Measurements from ENCODE around the gene SV2C. TPM values are rescaled to one million over a fixed set of nuclear protein-coding genes. Genes with fewer than 3 reads are reported as not detected.

SV2C gene
- total and polyA plus RNA-seq, 2 of the 13 experiments (the other 11 are each of a cell fraction or from before 2014, with no cell fraction given), result not detected

DNA sequence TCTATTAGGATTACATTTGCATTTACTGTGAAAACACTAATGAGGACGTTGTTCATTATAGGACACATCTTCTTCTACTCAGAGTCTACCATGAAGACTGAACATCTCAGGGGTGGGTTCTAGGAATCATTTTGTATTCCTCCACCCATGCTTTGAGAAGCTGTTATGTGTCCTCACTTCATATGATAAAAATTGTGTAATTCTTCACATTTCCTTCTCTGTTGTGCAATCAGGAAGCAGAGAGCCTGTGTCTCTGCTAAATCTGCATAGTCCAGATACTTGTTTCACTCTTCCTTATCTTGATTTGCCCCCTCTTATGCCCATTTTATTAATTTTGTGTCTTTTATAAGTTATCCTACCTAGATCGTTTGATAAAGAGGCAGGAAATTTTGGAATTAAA, 222.1 kb downstream of the SV2C start:
- no peak overlapping the region for H2AFZ ChIP-seq (ENCODE audit: low read length)
- peak; percentile 71 for TF ChIP-seq CEBPB (IDR thresholded peaks at IDR 0.05; ENCODE audit: borderline replicate concordance, low read depth, low read length)
- no peak for TF ChIP-seq NFE2L2 (IDR thresholded peaks at IDR 0.05; ENCODE audit: low read length)
- intact Hi-C loops (cut with micrococcal nuclease; ENCODE audit: unreplicated experiment) (no loop called here), in situ Hi-C loops (cut with HindIII; ENCODE audit: extremely low pct_ligation_motif_present, low pct_unique_long_range_greater_than_20kb) (no loop called here)
- no peaks in the 10 kb centered on the region for H3K4me1 ChIP-seq (ENCODE audit: insufficient read depth, low read length)
- H3K4me2 ChIP-seq (ENCODE audit: low read depth, low read length), result no peak overlapping the region
- POLR2A ChIA-PET, result no interaction called here
- no peaks in the 10 kb centered on the region for H4K20me1 ChIP-seq (ENCODE audit: insufficient read depth, low read length)
- H3K4me3 ChIP-seq (replicated peaks in 1 of 3; ENCODE audit: insufficient read depth in 1 of 3, low read depth in 2 of 3, low read length in 3 of 3), result no peak overlapping the region
- H3K27ac ChIP-seq (ENCODE audit: extremely low read length, insufficient read depth, low read length), result no peak overlapping the region
- 26% methylated on average over 2 of the region's 2 CpGs for WGBS (ENCODE audit: low lambda C conversion rate)
- H3K36me3 ChIP-seq (replicated peaks in 1 of 2; ENCODE audit: control insufficient read depth in 1 of 2, insufficient read depth in 2 of 2, low read length in 2 of 2), result no peaks in the 10 kb centered on the region
- no peaks in the 10 kb centered on the region for H3K9me3 ChIP-seq (ENCODE audit: low read length)
- no peaks in the 10 kb centered on the region for H3K79me2 ChIP-seq (ENCODE audit: insufficient read depth, low read length)
- CTCF ChIA-PET (ENCODE audit: low intra/inter-chr PET ratio, low total read pairs), result no interaction called here
- no TSS peak for BruUV-seq (replicated peaks)
- no peaks in the 10 kb centered on the region; a peak in 1 of 5 replicates for H3K27me3 ChIP-seq (ENCODE audit: control insufficient read depth in 1 of 2, insufficient read depth in 2 of 2, low read length in 2 of 2)
- no peak for FAIRE-seq
- no peak for ATAC-seq
- H3K9ac ChIP-seq (ENCODE audit: insufficient read depth, low read depth, low read length), result no peak overlapping the region
- DNase-seq (ENCODE audit: low spot score), result no peak

DNA sequence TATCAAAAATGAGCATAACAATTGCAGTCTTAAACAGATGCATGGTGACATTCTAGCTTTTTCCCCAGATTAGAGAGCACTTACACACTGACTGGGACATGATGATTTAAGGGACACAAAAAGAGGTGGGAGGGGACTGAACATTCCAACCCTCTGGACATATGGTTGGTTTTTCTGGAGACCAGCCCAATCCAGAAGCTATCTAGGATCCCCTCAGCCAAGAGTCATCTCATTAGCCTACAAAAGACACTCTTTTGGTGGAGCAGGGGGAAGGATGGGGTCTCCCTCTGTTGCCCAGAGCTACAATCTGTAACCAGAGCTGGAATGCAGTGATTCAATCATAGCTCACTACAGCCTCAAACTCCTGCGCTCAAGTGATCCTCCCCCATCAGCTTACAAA, 222.6 kb downstream of the SV2C start:
- no peak overlapping the region for H2AFZ ChIP-seq (ENCODE audit: low read length)
- TF ChIP-seq MIER3 (CRISPR knock-in tag; IDR thresholded peaks at IDR 0.05; ENCODE audit: borderline replicate concordance), result no peak
- no peak for TF ChIP-seq TRIM22 (IDR thresholded peaks at IDR 0.05)
- no peak for TF ChIP-seq ZNF225 (CRISPR knock-in tag; IDR thresholded peaks at IDR 0.05)
- no peak for TF ChIP-seq ZNF543 (CRISPR knock-in tag; IDR thresholded peaks at IDR 0.05)
- TF ChIP-seq DPF2 (CRISPR knock-in tag; IDR thresholded peaks at IDR 0.05; ENCODE audit: borderline replicate concordance, low read depth), result no peak
- no peak for TF ChIP-seq STAG1 (CRISPR knock-in tag; IDR thresholded peaks at IDR 0.05)
- no peak for TF ChIP-seq AKAP8 (CRISPR knock-in tag; IDR thresholded peaks at IDR 0.05)
- WGBS (ENCODE audit: low lambda C conversion rate), result 84% methylated on average over 1 of the region's 1 CpG
- no peaks in the 10 kb centered on the region for H3K4me1 ChIP-seq (ENCODE audit: insufficient read depth, low read length)
- no TSS peak for BruUV-seq (replicated peaks)
- no peak overlapping the region for H3K27ac ChIP-seq (ENCODE audit: extremely low read length, insufficient read depth, low read length)
- ATAC-seq, result no peak
- in situ Hi-C loops (cut with HindIII; ENCODE audit: extremely low pct_ligation_motif_present, low pct_unique_long_range_greater_than_20kb), result no loop called here
- no peak for FAIRE-seq
- no peaks in the 10 kb centered on the region; a peak in 1 of 5 replicates for H3K27me3 ChIP-seq (ENCODE audit: control insufficient read depth in 1 of 2, insufficient read depth in 2 of 2, low read length in 2 of 2)
- H4K20me1 ChIP-seq (ENCODE audit: insufficient read depth, low read length), result no peaks in the 10 kb centered on the region
- no peak for DNase-seq (ENCODE audit: low spot score)
- no peaks in the 10 kb centered on the region for H3K79me2 ChIP-seq (ENCODE audit: insufficient read depth, low read length)
- intact Hi-C loops (cut with micrococcal nuclease; ENCODE audit: unreplicated experiment), result no loop called here
- H3K4me2 ChIP-seq (ENCODE audit: low read depth, low read length), result no peak overlapping the region
- H3K4me3 ChIP-seq (replicated peaks in 1 of 3; ENCODE audit: insufficient read depth in 1 of 3, low read depth in 2 of 3, low read length in 3 of 3), result no peak overlapping the region
- no peaks in the 10 kb centered on the region for H3K9me3 ChIP-seq (ENCODE audit: low read length)
- CTCF ChIA-PET (ENCODE audit: low intra/inter-chr PET ratio, low total read pairs), result no interaction called here
- POLR2A ChIA-PET, result no interaction called here
- H3K9ac ChIP-seq (ENCODE audit: insufficient read depth, low read depth, low read length), result no peak overlapping the region
- no peaks in the 10 kb centered on the region for H3K36me3 ChIP-seq (replicated peaks in 1 of 2; ENCODE audit: control insufficient read depth in 1 of 2, insufficient read depth in 2 of 2, low read length in 2 of 2)
